Measurements from ENCODE around the gene NINL. TPM values are rescaled to one million over a fixed set of nuclear protein-coding genes. Genes with fewer than 3 reads are reported as not detected.

The NINL gene
- total RNA-seq, 6 donors from 2014 or later = 10.2 to 47.1 (median 20.3) TPM

- Histone ChIP-seq H3K27me3 (no peaks in the 10 kb centered on the region), H3K36me3 (peaks cover 0 to 15% (median 4%) of the 10 kb centered on the region in 4 donors), H3K27ac (no peak overlapping the region), H3K9me3 (no peaks in the 10 kb centered on the region), H3K4me1 (no peaks in the 10 kb centered on the region), H3K4me3 (no peak overlapping the region)
- DNase-seq = peak in 1 of 2 donors; percentile 44
- no peak for TF ChIP-seq EP300 (IDR thresholded peaks at IDR 0.05)
- no peak for TF ChIP-seq POLR2AphosphoS5 (IDR thresholded peaks at IDR 0.05)
- no peak for TF ChIP-seq POLR2A (IDR thresholded peaks at IDR 0.05)
- no peak for TF ChIP-seq CTCF (IDR thresholded peaks at IDR 0.05)
- no peak for ATAC-seq (ENCODE audit: low FRiP score in 2 of 2)
- 56 to 66% methylated on average over 9 of the region's 9 CpGs for WGBS, 2 donors
These were observed 99.0 kb downstream of the NINL start for GRCh38 chr20:25486377-25486776.

- H3K4me1 ChIP-seq = no peaks in the 10 kb centered on the region
- H3K9me3 ChIP-seq = no peaks in the 10 kb centered on the region
- TF ChIP-seq POLR2A (IDR thresholded peaks at IDR 0.05) (no peak), POLR2AphosphoS5 (IDR thresholded peaks at IDR 0.05) (no peak), EP300 (IDR thresholded peaks at IDR 0.05) (no peak)
- 61 to 65% methylated on average over 2 of the region's 2 CpGs for WGBS, 2 donors
- peaks cover 0 to 15% (median 4%) of the 10 kb centered on the region in 4 donors for H3K36me3 ChIP-seq
- ATAC-seq (ENCODE audit: low FRiP score in 2 of 2) = no peak
- H3K27ac ChIP-seq = no peak overlapping the region
- H3K27me3 ChIP-seq = no peaks in the 10 kb centered on the region
- H3K4me3 ChIP-seq = no peak overlapping the region
- DNase-seq = no peak
These were observed 99.5 kb downstream of the NINL start for GRCh38 chr20:25485872-25486271.

- no peak overlapping the region for H3K4me3 ChIP-seq
- H3K27me3 ChIP-seq = no peaks in the 10 kb centered on the region
- no peak for ATAC-seq (ENCODE audit: low FRiP score in 2 of 2)
- H3K27ac ChIP-seq = no peak overlapping the region
- peaks cover 0 to 15% (median 4%) of the 10 kb centered on the region in 4 donors for H3K36me3 ChIP-seq
- no peaks in the 10 kb centered on the region for H3K9me3 ChIP-seq
- TF ChIP-seq POLR2A (IDR thresholded peaks at IDR 0.05) = no peak
- TF ChIP-seq POLR2AphosphoS5 (IDR thresholded peaks at IDR 0.05) = no peak
- no peak for DNase-seq
- no peaks in the 10 kb centered on the region for H3K4me1 ChIP-seq
- WGBS, 2 donors = 48 to 53% methylated on average over 12 of the region's 12 CpGs
These were observed 100.3 kb downstream of the NINL start for GRCh38 chr20:25484911-25485511.

DNA sequence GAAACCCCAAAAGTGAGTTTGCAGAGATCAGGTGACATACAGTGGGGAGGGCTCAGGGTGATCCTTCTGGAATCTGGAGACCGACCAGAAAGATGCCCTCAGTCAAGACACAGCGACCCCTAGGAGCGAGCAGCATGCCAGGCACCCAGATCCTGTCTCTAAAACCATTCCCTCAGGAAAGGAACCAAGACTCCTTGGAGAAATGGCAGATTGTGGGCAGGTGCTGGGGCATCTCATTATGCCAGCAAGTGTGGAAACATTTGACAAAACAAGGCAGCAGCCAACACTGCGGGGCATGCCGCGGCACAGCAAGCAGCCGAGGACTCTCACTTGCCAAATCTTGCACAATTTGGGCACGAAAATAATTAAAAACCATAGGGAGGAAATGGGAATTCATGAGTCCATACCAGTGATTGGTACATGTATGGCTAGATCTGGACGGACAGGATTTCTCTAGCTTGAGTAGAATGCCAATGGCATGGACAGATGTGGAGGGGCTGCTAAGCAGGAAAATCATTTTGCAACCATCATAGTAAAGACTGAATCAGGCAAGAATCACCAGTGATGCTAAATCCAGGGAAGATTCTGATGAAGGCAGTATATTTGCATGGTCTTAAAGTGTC lies 101.0 kb downstream of the NINL start:
- no peak for TF ChIP-seq EP300 (IDR thresholded peaks at IDR 0.05)
- TF ChIP-seq POLR2A (IDR thresholded peaks at IDR 0.05) = no peak
- no peak for TF ChIP-seq POLR2AphosphoS5 (IDR thresholded peaks at IDR 0.05)
- TF ChIP-seq CTCF (IDR thresholded peaks at IDR 0.05) = no peak
- H3K36me3 ChIP-seq = peaks cover 0 to 15% (median 4%) of the 10 kb centered on the region in 4 donors
- no peaks in the 10 kb centered on the region for H3K27me3 ChIP-seq
- H3K4me3 ChIP-seq = no peak overlapping the region
- 84 to 93% methylated on average over 9 of the region's 9 CpGs for WGBS, 2 donors
- no peaks in the 10 kb centered on the region for H3K9me3 ChIP-seq
- H3K4me1 ChIP-seq = no peaks in the 10 kb centered on the region
- no peak overlapping the region for H3K27ac ChIP-seq
- DNase-seq (peak in 1 of 2 donors; percentile 61), ATAC-seq (ENCODE audit: low FRiP score in 2 of 2) (no peak)

DNA sequence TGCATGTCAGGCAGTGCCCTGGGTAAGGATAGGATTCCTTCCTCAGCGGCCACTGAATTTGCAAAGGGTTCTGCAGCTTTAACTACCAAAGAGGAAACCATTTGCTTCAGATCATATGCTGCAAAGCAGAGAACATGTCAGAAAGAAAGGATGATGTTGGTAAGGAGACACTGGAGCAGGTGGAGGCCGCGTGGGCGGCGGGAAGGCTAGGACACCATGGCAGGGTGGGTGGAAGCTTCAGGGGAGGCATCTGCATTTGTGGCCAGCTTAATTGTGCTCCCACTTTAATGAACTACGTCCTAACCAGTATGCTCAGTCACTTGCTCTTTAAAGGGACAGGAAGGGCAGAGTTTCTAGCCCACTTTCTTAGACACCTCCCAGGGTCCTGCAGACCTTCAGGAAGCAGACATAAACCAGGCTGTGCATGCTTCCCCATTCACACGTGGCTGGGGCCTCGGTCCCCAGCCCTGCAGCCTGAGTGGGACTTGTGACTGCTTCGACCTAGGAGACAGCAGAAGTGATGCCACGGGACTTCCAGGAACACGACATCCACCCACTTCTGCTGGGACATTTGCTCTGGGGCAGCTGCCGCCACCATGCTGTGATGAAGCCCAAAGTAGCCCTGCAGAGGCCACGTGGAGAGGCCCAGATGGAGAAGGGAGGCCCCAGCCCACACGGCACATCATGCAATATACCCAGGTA lies 101.7 kb downstream of the NINL start:
- Histone ChIP-seq H3K36me3 (peaks cover 0 to 18% (median 8%) of the 10 kb centered on the region in 4 donors), H3K27me3 (no peaks in the 10 kb centered on the region), H3K4me3 (no peak overlapping the region), H3K27ac (no peak overlapping the region), H3K9me3 (no peaks in the 10 kb centered on the region), H3K4me1 (no peaks in the 10 kb centered on the region)
- TF ChIP-seq EP300 (IDR thresholded peaks at IDR 0.05) = no peak
- no peak for TF ChIP-seq CTCF (IDR thresholded peaks at IDR 0.05)
- TF ChIP-seq POLR2A (IDR thresholded peaks at IDR 0.05) = no peak
- ATAC-seq (ENCODE audit: low FRiP score in 2 of 2) (no peak), DNase-seq (peak in 1 of 2 donors; percentile 67)
- 81 to 82% methylated on average over 14 of the region's 14 CpGs for WGBS, 2 donors

All from upper lobe of left lung (tissue), 6 donors.